Stimulated activated CD8-positive, alpha-beta memory T cell treated with anti-CD3 and anti-CD28 coated beads, Interleukin-12 subunit alpha, Interleukin-12 subunit beta, amount 100 ng/mL, for 24 hours (primary cell): ENCODE results near the gene GNPTAB.

Experiments
- DNase-seq: peaks from one replicate; pipeline ENCODE4 v3.0.0-alpha.2; 2020; ENCODE audit errors: extremely low read depth

Gene GNPTAB

DNA sequence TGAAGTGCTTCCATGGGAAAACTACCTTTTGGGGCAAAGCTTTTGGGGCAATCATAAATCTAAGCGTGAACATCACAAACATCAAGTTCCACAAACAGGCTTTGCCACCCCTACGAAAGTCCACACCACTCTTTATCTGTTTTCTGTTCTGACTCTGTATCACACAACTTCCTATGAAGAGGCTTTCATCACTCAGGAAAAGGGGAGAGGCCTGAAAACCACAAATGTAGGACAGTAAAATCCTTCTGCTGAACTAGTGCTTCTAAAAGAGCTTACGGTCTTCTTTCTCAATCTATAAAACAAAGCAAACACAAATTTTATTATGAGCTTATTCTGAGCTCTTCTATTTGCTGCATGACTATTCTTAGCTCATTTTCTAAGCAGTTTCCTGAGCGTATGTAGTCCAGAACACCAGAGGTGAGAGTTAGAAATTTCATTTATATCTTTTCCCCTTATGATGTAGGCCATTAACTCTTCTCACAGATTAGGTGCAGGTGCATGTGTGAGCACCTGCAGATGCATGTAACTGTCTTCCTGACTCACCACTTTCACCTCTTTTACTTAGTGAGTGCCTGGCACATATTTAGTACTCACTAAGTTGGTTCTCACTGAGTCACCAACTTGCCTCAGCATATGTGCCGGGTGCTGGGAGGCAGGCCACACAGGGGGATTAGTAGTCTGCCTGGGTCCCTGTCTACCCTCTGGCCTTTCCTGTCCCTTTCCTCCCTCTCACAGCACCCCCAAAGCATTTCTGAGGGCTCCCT, 58.6 kb downstream of the GNPTAB start:
- no peak for DNase-seq

- no peak for DNase-seq
These were observed 60.9 kb downstream of the GNPTAB start for GRCh38 chr12:101769865-101770264.

GRCh38 chr12:101768781-101769180, 62.0 kb downstream of the GNPTAB start:
- DNase-seq = no peak

DNA sequence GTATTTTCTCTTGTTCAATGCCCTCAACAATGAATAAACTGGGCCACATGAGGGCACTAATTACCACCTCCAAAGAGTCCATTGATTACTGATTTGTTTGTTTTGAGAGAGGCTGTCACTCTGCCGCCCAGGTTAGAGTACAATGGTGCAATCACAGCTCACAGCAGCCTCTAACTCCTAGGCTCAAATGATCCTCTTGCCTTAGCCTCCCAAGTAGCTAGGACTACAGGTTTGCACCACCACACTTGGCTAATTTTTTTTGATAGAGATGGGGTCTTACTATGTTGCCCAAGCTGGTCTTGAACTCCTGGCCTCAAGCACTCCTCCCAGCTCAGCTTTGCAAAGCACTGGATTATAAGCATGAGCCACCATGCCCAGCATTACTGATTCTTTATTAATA, 63.2 kb downstream of the GNPTAB start:
- no peak for DNase-seq

DNA sequence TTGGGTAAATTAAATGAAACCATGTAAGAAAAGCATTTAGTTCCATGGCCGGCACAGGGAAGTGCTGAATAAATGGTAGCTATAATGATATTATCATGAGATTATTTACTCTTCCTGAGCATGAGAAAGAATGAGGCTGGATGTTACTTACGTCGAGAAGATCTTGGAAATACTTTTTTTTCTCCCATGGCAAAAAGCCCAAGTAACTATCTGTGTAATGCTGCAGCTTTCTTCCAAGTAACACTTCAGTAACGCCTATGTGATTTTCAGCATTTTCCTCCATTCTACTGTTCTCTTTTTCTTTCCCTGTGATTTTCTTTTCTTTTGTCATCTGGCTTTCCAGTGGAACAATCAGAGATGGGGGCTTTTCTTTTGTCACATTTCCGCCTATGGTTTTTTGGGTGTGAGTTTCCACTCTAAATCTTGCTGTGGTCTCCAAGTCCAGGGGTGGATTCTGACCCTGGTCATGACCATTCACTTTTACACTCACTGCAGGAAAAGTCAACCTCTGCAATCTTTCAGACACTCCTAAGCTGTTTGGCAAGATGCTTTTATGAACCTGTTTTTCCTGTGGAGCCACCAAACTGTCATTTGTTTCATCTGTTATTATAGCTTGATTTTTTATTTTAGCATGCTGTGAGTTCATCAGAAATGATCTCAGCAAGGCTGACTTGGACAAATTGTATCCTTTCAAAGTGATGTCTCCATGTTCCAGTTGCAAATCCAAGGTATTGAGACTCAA, 66.5 kb downstream of the GNPTAB start:
- DNase-seq = no peak

GRCh38 chr12:101763246-101763931, 67.4 kb downstream of the GNPTAB start:
- no peak for DNase-seq

GRCh38 chr12:101761781-101762180, 69.0 kb downstream of the GNPTAB start:
- DNase-seq = no peak

- no peak for DNase-seq
These were observed 69.4 kb downstream of the GNPTAB start for GRCh38 chr12:101761350-101761749.

DNA sequence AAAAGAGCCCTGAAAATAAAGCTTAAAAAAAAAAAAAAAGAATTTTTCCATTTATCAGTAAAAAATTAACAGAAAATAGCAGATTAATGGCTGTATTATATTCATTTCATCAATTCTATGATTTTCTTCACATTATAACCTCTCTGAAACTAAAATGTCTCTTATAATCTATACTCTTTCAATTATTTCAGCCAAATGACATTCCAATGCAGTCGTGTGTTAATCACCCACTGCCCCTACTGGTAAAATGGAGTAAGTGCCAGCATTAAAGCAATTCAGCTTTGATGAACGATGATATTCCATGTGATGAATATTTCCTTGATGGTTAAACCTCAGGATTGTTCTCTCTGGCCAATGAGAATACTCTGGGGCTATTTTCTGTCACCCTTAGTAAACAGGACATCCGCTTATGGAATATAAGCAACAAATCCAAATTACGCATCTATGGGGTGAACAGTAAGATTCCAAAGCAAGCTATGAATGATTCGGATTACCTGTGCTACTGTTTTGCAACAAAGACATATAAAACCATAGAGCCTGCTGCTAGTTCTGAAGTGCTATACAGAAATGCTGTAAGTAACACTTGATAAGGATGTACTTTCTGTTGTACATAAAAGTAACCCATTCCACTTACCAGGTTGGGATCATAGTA, 71.2 kb downstream of the GNPTAB start:
- no peak for DNase-seq

DNA sequence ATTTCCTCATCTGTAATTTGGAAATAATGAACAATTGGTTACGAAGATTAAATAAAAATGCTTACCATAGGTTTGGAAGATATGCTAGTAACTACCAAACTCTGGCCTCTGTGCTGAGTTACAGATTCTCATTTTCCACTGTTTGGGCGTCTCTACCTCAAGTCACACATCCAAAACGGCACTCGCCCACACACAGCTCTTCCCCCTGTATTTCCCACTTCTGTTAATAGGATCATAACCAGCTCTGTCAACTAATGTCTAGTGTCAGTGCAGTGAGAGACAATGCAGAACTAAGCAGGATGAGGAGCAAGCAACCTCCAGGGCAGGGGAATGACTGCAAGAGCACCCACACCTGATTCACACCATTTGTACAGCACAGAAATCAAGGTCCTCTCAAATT, 80.6 kb downstream of the GNPTAB start:
- DNase-seq = no peak

DNA sequence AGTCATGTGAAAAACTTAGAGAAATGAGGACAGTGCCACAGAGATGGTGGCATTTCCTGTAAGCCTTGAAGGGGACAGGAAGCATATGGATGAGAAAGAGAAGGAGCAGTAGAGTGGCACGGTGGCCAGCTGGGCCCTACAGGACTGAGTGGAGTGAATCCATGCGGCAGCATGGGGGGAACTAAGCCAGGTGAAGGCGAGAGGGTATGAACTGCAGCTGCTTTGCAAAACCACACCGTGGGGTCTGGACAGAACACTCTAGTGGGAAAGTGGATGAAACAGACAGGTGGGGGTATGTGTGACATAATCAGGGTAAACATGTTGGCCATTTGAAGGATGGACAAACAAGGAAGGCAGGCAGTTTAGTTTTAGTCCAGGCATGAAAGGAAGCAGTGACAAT, 81.1 kb downstream of the GNPTAB start:
- no peak for DNase-seq

GRCh38 chr12:101748907-101749306, 81.9 kb downstream of the GNPTAB start:
- DNase-seq = no peak

DNA sequence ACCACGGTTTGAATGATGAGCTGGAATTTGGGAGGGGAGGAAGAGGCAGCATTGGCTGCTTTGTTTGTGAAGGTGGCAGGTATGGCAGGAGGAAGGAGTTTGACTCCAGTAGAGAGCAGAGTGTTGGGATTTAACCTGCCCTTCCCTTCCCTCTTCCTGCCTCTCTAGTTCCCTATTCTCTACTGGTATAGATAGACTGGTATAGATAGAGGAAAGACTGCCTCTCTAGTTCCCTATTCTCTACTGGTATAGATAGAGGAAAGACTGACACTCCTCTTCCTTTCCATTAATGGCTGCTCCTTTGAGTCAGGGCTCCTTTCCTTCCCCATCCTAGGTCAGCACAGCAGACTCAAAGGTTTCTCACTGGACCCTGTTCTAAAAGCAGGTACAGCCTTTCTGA, 83.1 kb downstream of the GNPTAB start:
- no peak for DNase-seq

- DNase-seq = no peak
These were observed 84.1 kb downstream of the GNPTAB start for GRCh38 chr12:101746661-101747060.

DNA sequence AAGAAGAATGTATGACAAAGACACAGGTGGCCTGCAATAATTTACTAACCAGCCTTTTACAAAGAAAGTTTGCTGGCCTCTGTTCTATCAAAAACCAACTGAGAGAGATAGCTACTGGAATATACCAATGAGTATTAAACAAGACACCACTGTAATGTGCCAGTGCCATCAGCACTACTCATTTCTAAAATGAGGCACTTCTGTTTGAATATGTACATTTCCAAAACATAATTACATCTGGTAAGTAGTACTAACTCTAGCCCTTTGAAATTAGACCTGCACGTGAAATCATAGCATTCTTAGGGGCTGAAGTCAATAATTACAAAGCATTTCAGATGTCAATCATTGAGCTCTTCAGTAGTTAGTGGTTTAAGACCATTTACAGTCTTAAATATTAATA, 84.6 kb downstream of the GNPTAB start:
- DNase-seq = no peak

DNA sequence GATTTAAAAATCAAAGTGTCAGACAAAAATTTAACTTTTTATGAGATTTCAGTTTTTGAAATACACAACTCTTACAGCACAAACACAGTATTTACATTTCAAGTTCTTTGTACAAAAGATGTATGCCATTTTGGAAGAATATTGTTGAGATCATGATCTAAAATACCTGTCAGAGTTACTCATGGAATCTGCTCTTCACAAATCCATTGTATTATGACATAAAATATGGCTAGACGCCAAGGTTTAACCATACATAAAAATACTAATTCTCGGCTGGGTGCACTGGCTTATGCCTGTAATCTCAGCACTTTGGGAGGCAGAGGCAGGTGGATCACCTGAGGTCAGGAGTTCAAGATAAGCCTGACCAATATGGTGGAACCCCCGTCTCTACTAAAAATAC, 85.3 kb downstream of the GNPTAB start:
- no peak for DNase-seq

GRCh38 chr12:101743724-101744472, 86.9 kb downstream of the GNPTAB start:
- no peak for DNase-seq

DNA sequence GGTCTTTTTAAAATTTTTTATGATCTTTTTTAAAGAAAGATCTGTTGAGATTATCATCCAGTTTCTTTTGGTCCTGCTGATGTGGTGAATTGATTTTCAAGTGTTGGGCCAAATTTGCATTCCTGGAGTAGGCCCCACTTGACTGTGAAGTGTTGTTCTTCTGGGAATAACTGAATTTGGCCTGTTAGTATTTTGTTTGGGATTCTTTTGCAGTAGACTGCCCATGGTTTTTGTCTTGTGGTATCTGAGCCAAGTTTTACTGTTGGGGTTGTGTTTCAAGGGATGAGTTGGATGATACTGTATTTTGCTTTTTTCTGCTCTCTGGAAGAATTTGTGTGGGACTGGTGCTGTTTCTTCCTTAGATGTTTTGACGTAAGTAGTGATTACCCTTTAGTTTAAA, 87.5 kb downstream of the GNPTAB start:
- no peak for DNase-seq

DNA sequence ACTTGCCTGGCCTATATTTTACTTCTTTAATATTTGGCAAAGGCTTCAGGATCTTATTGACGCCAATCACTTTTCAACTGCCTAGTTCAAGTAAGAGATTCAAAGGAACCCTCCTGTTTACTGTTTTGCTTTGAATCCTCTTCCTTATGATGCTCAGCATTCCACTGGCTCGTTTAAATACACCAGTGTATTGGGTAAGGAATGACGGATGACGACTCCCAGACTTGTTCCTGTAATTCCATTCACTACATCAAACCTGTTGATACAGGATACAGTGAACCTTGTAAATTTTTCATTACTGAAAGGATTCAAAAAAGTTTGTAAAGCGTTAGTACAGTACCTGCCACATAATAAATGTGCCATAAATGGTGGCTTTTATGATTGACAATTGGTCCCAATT, 89.8 kb downstream of the GNPTAB start:
- no peak for DNase-seq

- no peak for DNase-seq
These were observed 90.2 kb downstream of the GNPTAB start for GRCh38 chr12:101740566-101740965.

DNA sequence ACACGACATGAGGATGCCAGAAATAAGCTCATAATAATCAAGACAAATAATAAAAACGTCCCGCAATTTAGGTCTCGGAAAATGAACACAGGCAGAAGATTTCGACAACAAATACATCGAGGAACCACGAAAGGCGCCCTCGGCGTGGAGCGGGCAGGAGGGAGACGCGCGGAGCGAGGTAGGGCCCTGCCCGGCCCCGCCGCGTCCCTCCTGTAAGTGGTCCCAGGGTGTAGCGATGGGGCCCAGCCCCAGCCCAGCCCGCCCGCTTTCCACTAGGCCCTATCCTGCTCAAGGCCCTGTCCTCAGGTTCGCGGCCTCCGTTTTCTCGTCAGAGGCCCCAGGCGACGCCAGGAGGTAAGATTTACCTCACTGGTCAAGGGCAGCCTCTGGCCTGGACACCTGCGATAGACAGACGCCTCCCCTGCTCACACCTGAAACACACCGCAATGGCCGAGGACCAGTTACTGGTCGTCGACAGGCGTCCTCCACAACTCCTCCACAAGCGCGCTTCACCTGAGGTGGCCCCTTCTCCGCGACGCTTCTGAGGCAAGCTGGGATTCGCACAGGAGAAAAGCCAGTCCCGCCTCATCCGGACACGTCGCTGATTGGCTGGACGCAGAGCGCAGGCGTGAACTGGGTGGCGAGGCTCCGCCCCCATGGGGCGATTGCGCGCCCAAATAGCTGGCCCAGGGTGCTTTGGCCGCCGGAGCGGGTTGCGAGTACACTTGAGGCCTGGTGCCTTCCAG, 91.7 kb downstream of the GNPTAB start, which contains the start of gene SYCP3:
SYCP3 (minus strand) TSS at position 543 of the 746 bp plus-strand sequence. CDS start 1,527 bp downstream, outside the sequence.
- no peak for DNase-seq
